GM12892 (cell line): Measurements from ENCODE around the gene ETFA.

Experiments
- POLR2A ChIP-seq: IDR thresholded peaks from 2 replicates; pipeline ENCODE4 v1.6.1; 2011; ENCODE audit warnings: low read depth, low read length, control low read depth
- POLR2AphosphoS5 ChIP-seq: IDR thresholded peaks from 2 replicates; pipeline ENCODE4 v1.6.1; 2011; ENCODE audit warnings: low read depth, low read length, control low read depth
- TAF1 ChIP-seq: IDR thresholded peaks from 2 replicates; pipeline ENCODE4 v1.6.1; 2011; ENCODE audit warnings: low read depth, mild to moderate bottlenecking, control low read depth, low read length, borderline replicate concordance

- TF ChIP-seq TAF1: no peak
- no peak for TF ChIP-seq POLR2AphosphoS5
- TF ChIP-seq POLR2A: no peak
Measured at GRCh38 chr15:76239786-76240185, 71.5 kb downstream of the ETFA start.
